T-helper 2 cell treated with Interferon-gamma antibody and Interleukin-4, amounts not matched to agents 5 μg/mL and 100 μg/mL, for 36 hours (primary cell): Measurements from ENCODE around the gene ANKRD17.
A peak's percentile ranks its signal among the peaks of the same experiment; 100 is the strongest.
"Not testable (repeated sequence)": the region's sequence is repeated elsewhere in the genome, so short reads cannot be mapped to it uniquely, and the experiment has no call there.

Experiments used
- DNase-seq: peaks from one replicate; pipeline ENCODE4 v3.0.0; 2021; ENCODE audit warnings: low spot score
- H3K27ac Mint-ChIP-seq: one replicate; pipeline ENCODE4 v1.8.0; 2021; ENCODE audit warnings: mild to moderate bottlenecking, mixed read lengths
- H3K27me3 Mint-ChIP-seq: one replicate; pipeline ENCODE4 v1.8.0; 2021; ENCODE audit warnings: low read depth, mixed read lengths
- H3K36me3 Mint-ChIP-seq: one replicate; pipeline ENCODE4 v1.8.0; 2021; ENCODE audit warnings: low read depth, mixed read lengths
- H3K4me1 Mint-ChIP-seq: one replicate; pipeline ENCODE4 v1.8.0; 2021; ENCODE audit warnings: low read depth, mixed read lengths
- H3K4me3 Mint-ChIP-seq: one replicate; pipeline ENCODE4 v1.8.0; 2022; ENCODE audit warnings: mild to moderate bottlenecking, moderate library complexity, mixed read lengths
- H3K9me3 Mint-ChIP-seq: one replicate; pipeline ENCODE4 v1.8.0; 2021; ENCODE audit warnings: mixed read lengths

Gene ANKRD17

GRCh38 chr4:73231518-73232487 lies 26.8 kb downstream of the ANKRD17 start:
- H3K4me1 Mint-ChIP-seq, result peaks cover 13% of the 10 kb centered on the region
- H3K36me3 Mint-ChIP-seq, result peaks cover 45% of the 10 kb centered on the region
- no peaks in the 10 kb centered on the region for H3K27me3 Mint-ChIP-seq
- no peak overlapping the region for H3K4me3 Mint-ChIP-seq
- H3K27ac Mint-ChIP-seq, result no peak overlapping the region
- DNase-seq, result no peak
- H3K9me3 Mint-ChIP-seq, result no peaks in the 10 kb centered on the region

- DNase-seq, result no peak
- Mint-ChIP-seq H3K4me1 (peaks cover 13% of the 10 kb centered on the region), H3K27me3 (no peaks in the 10 kb centered on the region), H3K9me3 (no peaks in the 10 kb centered on the region), H3K36me3 (peaks cover 38% of the 10 kb centered on the region), H3K4me3 (no peak overlapping the region), H3K27ac (no peak overlapping the region)
These were observed 27.6 kb downstream of the ANKRD17 start for GRCh38 chr4:73230865-73231517.

DNA sequence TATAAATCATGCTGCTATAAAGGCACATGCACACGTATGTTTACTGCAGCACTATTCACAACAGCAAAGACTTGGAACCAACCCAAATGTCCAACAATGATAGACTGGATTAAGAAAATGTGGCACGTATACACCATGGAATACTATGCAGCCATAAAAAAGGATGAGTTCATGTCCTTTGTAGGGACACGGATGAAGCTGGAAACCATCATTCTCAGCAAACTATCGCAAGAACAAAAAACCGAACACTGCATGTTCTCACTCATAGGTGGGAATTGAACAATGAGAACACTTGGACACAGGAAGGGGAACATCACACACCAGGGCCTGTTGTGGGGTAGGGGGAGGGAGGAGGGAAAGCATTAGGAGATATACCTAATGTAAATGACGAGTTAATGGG lies 29.8 kb downstream of the ANKRD17 start:
- H3K9me3 Mint-ChIP-seq, H3K4me3 Mint-ChIP-seq, H3K27ac Mint-ChIP-seq, H3K27me3 Mint-ChIP-seq, DNase-seq: not testable (repeated sequence)
- H3K36me3 Mint-ChIP-seq, result peaks cover 27% of the 10 kb centered on the region
- H3K4me1 Mint-ChIP-seq, result peaks cover 22% of the 10 kb centered on the region

DNA sequence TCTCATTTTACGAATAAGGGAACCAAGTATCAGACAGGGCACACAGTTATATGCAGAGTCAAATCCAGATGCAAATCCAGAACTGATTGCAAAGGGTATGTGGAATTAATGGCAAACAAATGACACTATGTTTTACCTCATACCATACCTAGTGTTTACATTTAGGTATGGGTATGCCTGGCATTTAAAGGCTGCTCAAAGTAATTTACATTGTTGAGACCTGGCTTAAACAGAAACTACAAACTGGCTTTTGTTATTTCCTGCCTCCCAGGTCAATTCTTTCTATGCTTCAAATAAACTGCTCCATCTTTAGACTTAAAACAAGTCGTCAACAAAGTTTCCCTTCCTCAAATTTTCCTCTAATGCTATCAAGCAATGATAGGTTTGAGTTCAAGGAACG lies 33.7 kb downstream of the ANKRD17 start:
- Mint-ChIP-seq H3K36me3 (peaks cover 8% of the 10 kb centered on the region), H3K9me3 (no peaks in the 10 kb centered on the region), H3K27me3 (no peaks in the 10 kb centered on the region), H3K27ac (peak overlapping the region; percentile 82), H3K4me1 (peaks cover 18% of the 10 kb centered on the region), H3K4me3 (no peak overlapping the region)
- no peak for DNase-seq

DNA sequence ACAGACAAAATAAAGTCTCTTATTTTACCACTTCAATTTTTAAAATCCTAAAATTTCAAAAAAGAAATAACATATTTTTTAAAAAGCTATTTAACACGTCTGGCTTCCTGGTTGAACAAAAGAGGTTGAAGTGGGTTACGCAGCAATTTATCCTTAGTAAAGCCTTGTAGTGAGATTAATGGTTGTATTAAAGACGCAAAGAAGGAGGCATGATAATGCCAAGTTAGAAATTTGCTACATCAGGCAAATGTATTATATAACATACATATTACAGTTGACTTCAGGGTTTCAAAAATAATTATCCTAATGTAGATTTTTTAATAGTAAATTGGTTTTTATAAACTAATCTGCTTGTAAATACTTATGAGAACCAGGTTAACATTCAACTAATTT lies 35.3 kb downstream of the ANKRD17 start:
- Mint-ChIP-seq H3K4me3 (peak overlapping the region; percentile 58), H3K4me1 (peaks cover 22% of the 10 kb centered on the region), H3K36me3 (peaks cover 5% of the 10 kb centered on the region), H3K27me3 (no peaks in the 10 kb centered on the region), H3K9me3 (no peaks in the 10 kb centered on the region), H3K27ac (peak overlapping the region; percentile 49)
- DNase-seq, result no peak

- no peaks in the 10 kb centered on the region for H3K9me3 Mint-ChIP-seq
- H3K4me3 Mint-ChIP-seq, result no peak overlapping the region
- no peak overlapping the region for H3K27ac Mint-ChIP-seq
- peaks cover 22% of the 10 kb centered on the region for H3K4me1 Mint-ChIP-seq
- H3K36me3 Mint-ChIP-seq, result peaks cover 5% of the 10 kb centered on the region
- no peaks in the 10 kb centered on the region for H3K27me3 Mint-ChIP-seq
- DNase-seq, result peak; percentile 62
These were observed 35.9 kb downstream of the ANKRD17 start for GRCh38 chr4:73222466-73223257.

- Mint-ChIP-seq H3K9me3 (no peaks in the 10 kb centered on the region), H3K27ac (peak overlapping the region; percentile 35), H3K4me1 (peaks cover 22% of the 10 kb centered on the region), H3K4me3 (peak overlapping the region; percentile 63), H3K36me3 (peaks cover 5% of the 10 kb centered on the region), H3K27me3 (no peaks in the 10 kb centered on the region)
- DNase-seq, result no peak
These were observed 36.9 kb downstream of the ANKRD17 start for GRCh38 chr4:73221734-73222133.

GRCh38 chr4:73220815-73221214 lies 37.8 kb downstream of the ANKRD17 start:
- Mint-ChIP-seq H3K27me3 (no peaks in the 10 kb centered on the region), H3K9me3 (no peaks in the 10 kb centered on the region), H3K4me3 (no peak overlapping the region), H3K27ac (no peak overlapping the region), H3K36me3 (peaks cover 5% of the 10 kb centered on the region), H3K4me1 (peaks cover 22% of the 10 kb centered on the region)
- DNase-seq, result no peak

DNA sequence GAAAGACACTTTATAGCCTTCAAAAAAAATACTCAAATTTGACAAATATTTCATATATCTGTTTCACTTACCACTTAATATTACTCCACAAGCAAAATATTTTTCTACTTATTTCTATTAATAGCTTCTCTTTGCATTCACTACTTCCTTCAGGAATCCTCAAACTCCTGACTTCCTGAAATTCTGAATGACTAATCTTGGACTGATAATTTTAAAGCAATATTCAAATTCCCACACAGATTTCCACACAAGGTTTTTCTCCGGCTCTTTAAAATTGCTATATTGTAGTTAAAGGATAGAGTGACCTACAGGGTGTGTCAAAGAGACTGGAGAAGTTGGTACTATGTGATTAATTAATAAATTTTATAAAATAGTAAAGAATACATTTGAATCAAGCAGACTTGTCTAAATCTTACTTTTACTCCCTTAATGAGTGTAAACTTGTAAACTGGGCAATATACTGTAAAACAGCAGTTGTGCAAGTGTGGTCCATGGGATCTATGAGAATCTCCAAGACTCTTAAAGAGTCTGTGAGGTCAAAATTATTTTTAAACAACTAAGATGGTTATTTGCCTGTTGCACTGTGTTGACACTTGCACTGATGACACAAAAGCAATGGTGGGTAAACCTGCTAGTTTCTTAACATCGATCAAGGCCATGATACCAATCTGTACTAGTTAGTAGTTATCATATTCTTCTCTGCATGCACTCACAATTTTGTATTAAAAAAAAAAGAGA lies 44.5 kb downstream of the ANKRD17 start:
- DNase-seq, result no peak
- Mint-ChIP-seq H3K27me3 (no peaks in the 10 kb centered on the region), H3K4me3 (no peak overlapping the region), H3K4me1 (peaks cover 6% of the 10 kb centered on the region), H3K36me3 (peaks cover 13% of the 10 kb centered on the region), H3K27ac (no peak overlapping the region), H3K9me3 (no peaks in the 10 kb centered on the region)

- Mint-ChIP-seq H3K27ac (no peak overlapping the region), H3K36me3 (peaks cover 16% of the 10 kb centered on the region), H3K4me3 (no peak overlapping the region), H3K27me3 (no peaks in the 10 kb centered on the region), H3K9me3 (no peaks in the 10 kb centered on the region), H3K4me1 (peaks cover 6% of the 10 kb centered on the region)
- DNase-seq, result no peak
These were observed 45.4 kb downstream of the ANKRD17 start for GRCh38 chr4:73212982-73213730.

DNA sequence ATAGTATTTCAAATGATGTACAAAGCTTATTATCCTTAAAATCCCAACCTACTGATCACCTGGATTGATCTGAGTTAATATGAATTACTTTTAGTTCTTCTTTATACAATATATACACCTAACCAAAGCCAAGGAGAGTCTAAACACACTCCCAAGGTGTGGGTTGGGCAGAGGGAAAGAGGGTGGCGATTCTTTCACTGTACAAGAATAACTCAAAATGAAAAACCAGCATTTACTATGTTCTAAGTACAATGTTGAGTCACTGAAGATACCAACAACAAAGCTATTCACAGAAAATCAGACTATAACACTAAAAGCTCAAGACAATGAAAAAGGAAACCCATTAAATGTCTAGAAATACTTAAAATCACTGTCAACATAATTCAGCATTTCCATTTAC lies 46.6 kb downstream of the ANKRD17 start:
- peaks cover 20% of the 10 kb centered on the region for H3K36me3 Mint-ChIP-seq

GRCh38 chr4:73208376-73208775 lies 50.2 kb downstream of the ANKRD17 start:
- Mint-ChIP-seq H3K27ac (no peak overlapping the region), H3K9me3 (peaks cover 8% of the 10 kb centered on the region), H3K4me1 (peaks cover 14% of the 10 kb centered on the region), H3K36me3 (peaks cover 33% of the 10 kb centered on the region), H3K27me3 (no peaks in the 10 kb centered on the region), H3K4me3 (no peak overlapping the region)
- DNase-seq, result no peak

More for the DNA sequence above, 46.6 kb downstream of the ANKRD17 start:
- no peak overlapping the region for H3K4me3 Mint-ChIP-seq
- peaks cover 4% of the 10 kb centered on the region for H3K9me3 Mint-ChIP-seq
- H3K4me1 Mint-ChIP-seq, result peaks cover 6% of the 10 kb centered on the region
- H3K27me3 Mint-ChIP-seq, result no peaks in the 10 kb centered on the region
- H3K27ac Mint-ChIP-seq, result no peak overlapping the region
- DNase-seq, result no peak

GRCh38 chr4:73206236-73206635 lies 52.4 kb downstream of the ANKRD17 start:
- H3K36me3 Mint-ChIP-seq, result peaks cover 45% of the 10 kb centered on the region
- peaks cover 20% of the 10 kb centered on the region for H3K4me1 Mint-ChIP-seq
- H3K9me3 Mint-ChIP-seq, result peaks cover 18% of the 10 kb centered on the region
- H3K4me3 Mint-ChIP-seq, result no peak overlapping the region
- DNase-seq, result no peak
- H3K27ac Mint-ChIP-seq, result no peak overlapping the region
- no peaks in the 10 kb centered on the region for H3K27me3 Mint-ChIP-seq
